K562 (cell line): ENCODE measurements around the gene CPED1. TPM values are rescaled to one million over a fixed set of nuclear protein-coding genes. Genes with fewer than 3 reads are reported as not detected.

ENCODE experiments used
- ATAC-seq: fragments of 200-7000 bp; cut with Tn5 transposase; 3 replicates; pipeline ENCODE4 v1.9.1; 2020; ENCODE audit warnings: moderate library complexity
- BruUV-seq: library from RNA; stranded (reverse); fragments of 400-500 nt; replicated peaks from 2 replicates; lab custom pipeline; 2021; lab: Mats Ljungman, UMichigan
- CTCF ChIA-PET: fragments of 300-600 bp; formaldehyde crosslinking; extraction: SDS; loops from one replicate; lab custom pipeline; 2021; ENCODE audit warnings: low intra/inter-chr PET ratio; lab: Yijun Ruan, JAX
- POLR2A ChIA-PET: fragments of 300-600, 350-650 bp; sonication (Branson Sonifier 250); formaldehyde crosslinking; extraction: SDS; loops from one replicate; lab custom pipeline; 2021; ENCODE audit warnings: antibody characterized with exemption, inconsistent platforms; lab: Yijun Ruan, JAX
- DNase-seq, 4 experiments: peaks; one replicate each; pipeline versions ENCODE4 v3.0.0 to v3.0.0-alpha.2; 2011 to 2018; ENCODE audit warnings: low spot score in 3 of 4, mixed read lengths in 3 of 4; ENCODE audit errors: extremely low read depth in 1 of 4
- FAIRE-seq: peaks from 2 replicates; lab custom pipeline; 2011; peaks lifted over from hg19 to GRCh38; lab: Jason Lieb, UNC
- H2AFZ ChIP-seq: 2 replicates; pipeline ENCODE4 v1.6.0; 2011; ENCODE audit warnings: low read depth, low read length, control low read depth, inconsistent platforms
- H3K27ac ChIP-seq: fragments of 200-600 bp; 3 replicates; pipeline ENCODE4 v1.8.0; 2011; ENCODE audit warnings: low read depth, mild to moderate bottlenecking, control low read depth, inconsistent platforms, low read length, moderate library complexity, mixed read lengths; ENCODE audit errors: extremely low read depth
- H3K27me3 ChIP-seq, 2 experiments: fragments of 300-600 bp in 1 of 2; 2 replicates in 1 of 2; 3 replicates in 1 of 2; pipeline versions ENCODE4 v1.6.0 to v1.8.0; 2011; ENCODE audit warnings: inconsistent platforms in 2 of 2, low read length in 2 of 2, mild to moderate bottlenecking in 1 of 2, mixed read lengths in 1 of 2, moderate library complexity in 1 of 2; ENCODE audit not compliant: control insufficient read depth in 2 of 2, insufficient read depth in 2 of 2
- H3K36me3 ChIP-seq: fragments of 300-600 bp; 3 replicates; pipeline ENCODE4 v1.8.0; 2011; ENCODE audit warnings: mild to moderate bottlenecking, low read length, inconsistent platforms; ENCODE audit not compliant: control insufficient read depth, insufficient read depth
- H3K4me1 ChIP-seq, 2 experiments: fragments of 200-600 bp in 1 of 2; replicated peaks in 1 of 2; 2 replicates in 1 of 2; 3 replicates in 1 of 2; pipeline versions ENCODE4 v1.5.1 to v1.8.0; 2011; ENCODE audit warnings: inconsistent platforms in 2 of 2, low read length in 2 of 2, mild to moderate bottlenecking in 1 of 2, mixed read lengths in 1 of 2, moderate library complexity in 1 of 2; ENCODE audit not compliant: control insufficient read depth in 2 of 2, insufficient read depth in 2 of 2
- H3K4me2 ChIP-seq: 2 replicates; pipeline ENCODE4 v1.6.1; 2011; ENCODE audit warnings: low read length, control low read depth, inconsistent platforms, mixed read lengths; ENCODE audit not compliant: insufficient read depth
- H3K4me3 ChIP-seq: fragments of 200-600 bp; sonication (generic), shearing (Covaris generic); 2 replicates; pipeline ENCODE4 v1.5.1; 2016; ENCODE audit warnings: control low read depth, inconsistent platforms
- H3K79me2 ChIP-seq: fragments of 200-600 bp; 3 replicates; pipeline ENCODE4 v1.8.0; 2011; ENCODE audit warnings: low read length, inconsistent platforms; ENCODE audit not compliant: control insufficient read depth, insufficient read depth
- H3K9ac ChIP-seq, 2 experiments: 2 replicates each; pipeline versions ENCODE4 v1.6.0 to v1.6.1; 2011; ENCODE audit warnings: low read depth in 2 of 2, low read length in 2 of 2, control low read depth in 1 of 2, inconsistent platforms in 1 of 2, mild to moderate bottlenecking in 1 of 2, mixed read lengths in 1 of 2; ENCODE audit not compliant: insufficient read depth in 1 of 2
- H3K9me1 ChIP-seq: one replicate; pipeline ENCODE4 v1.6.0; 2011; ENCODE audit warnings: inconsistent platforms, mild to moderate bottlenecking, low read length, moderate library complexity; ENCODE audit not compliant: control insufficient read depth, insufficient read depth
- H3K9me3 ChIP-seq: replicated peaks from 2 replicates; pipeline ENCODE4 v1.5.1; 2011; ENCODE audit warnings: low read depth, low read length, inconsistent platforms; ENCODE audit not compliant: control insufficient read depth, insufficient read depth
- H4K20me1 ChIP-seq: replicated peaks from 2 replicates; pipeline ENCODE4 v1.6.1; 2011; ENCODE audit warnings: low read length, inconsistent platforms, mixed read lengths; ENCODE audit not compliant: control insufficient read depth, insufficient read depth
- CEBPZ ChIP-seq: fragments of 150-350 bp; IDR thresholded peaks from 2 replicates; pipeline ENCODE4 v1.6.1; 2014; ENCODE audit warnings: low read depth, mild to moderate bottlenecking, low read length, borderline replicate concordance
- DEAF1 ChIP-seq: fragments of 450-650 bp; formaldehyde crosslinking; IDR thresholded peaks from 2 replicates; pipeline ENCODE4 v1.4.0; 2020; ENCODE audit warnings: mild to moderate bottlenecking, moderate library complexity
- ELF4 ChIP-seq: fragments of 450-650 bp; formaldehyde crosslinking; IDR thresholded peaks from 2 replicates; pipeline ENCODE4 v1.4.0; 2022; ENCODE audit warnings: missing genetic modification characterization
- NFRKB ChIP-seq: fragments of 450-650 bp; IDR thresholded peaks from 2 replicates; pipeline ENCODE4 v1.6.1; 2016; ENCODE audit warnings: low read depth
- PHF20 ChIP-seq: fragments of 450-650 bp; IDR thresholded peaks from 2 replicates; pipeline ENCODE4 v1.6.1; 2018; ENCODE audit not compliant: partially characterized antibody
- SREBF2 ChIP-seq: sonication (generic); formaldehyde crosslinking; IDR thresholded peaks from 2 replicates; pipeline ENCODE4 v1.4.0; 2020; ENCODE audit warnings: mild to moderate bottlenecking, missing genetic modification reagents
- STAT5A ChIP-seq: IDR thresholded peaks from 2 replicates; pipeline ENCODE4 v1.6.1; 2012; ENCODE audit warnings: low read length, inconsistent platforms, borderline replicate concordance
- ZNF143 ChIP-seq: sonication (generic); formaldehyde crosslinking; IDR thresholded peaks from 2 replicates; pipeline ENCODE4 v1.9.0; 2022; ENCODE audit warnings: mild to moderate bottlenecking, missing genetic modification reagents
- ZNF324 ChIP-seq: fragments of 250-450 bp; sonication (Bioruptor Pico); IDR thresholded peaks from 2 replicates; pipeline ENCODE4 v1.4.0; 2020; ENCODE audit warnings: mild to moderate bottlenecking
- ZNF354B ChIP-seq: fragments of 250-450 bp; sonication (Bioruptor Pico); IDR thresholded peaks from 2 replicates; pipeline ENCODE4 v1.4.0; 2020
- WGBS: fragments of 100-300 bp; shearing (Covaris generic); methylation state at CpG from one replicate; pipeline ENCODE4 v1.1.6; 2016; ENCODE audit warnings: low coverage, mixed read lengths; ENCODE audit not compliant: insufficient coverage; ENCODE audit errors: missing lambda C conversion rate; 5-methylcytosine and 5-hydroxymethylcytosine counted together
- in situ Hi-C: fragments of 300-500 bp; cut with MboI; formaldehyde crosslinking; loops from 4 replicates; pipeline ENCODE4 v1.15.0; 2018; ENCODE audit warnings: inconsistent platforms, mixed read lengths
- intact Hi-C: fragments of 100-400 bp; cut with micrococcal nuclease; formaldehyde crosslinking; loops from 2 replicates; pipeline ENCODE4 v1.14.2; 2022
- polyA plus RNA-seq, 8 experiments: library from polyadenylated mRNA; depleted of rRNA in 4 of 8; stranded (reverse) in 5 of 8; unstranded in 3 of 8; fragments of >200 nt; fragmentation: Nextera tagmentation in 2 of 8; fragmentation: Illumina TruSeq in 1 of 8; extraction: Ambion mirVana in 2 of 8; extraction: Trizol in 1 of 8; gene quantifications; 2 replicates each; pipeline versions ENCODE4 v1.2.1 to v1.2.3, GENCODE V29; 2011 to 2014; ENCODE audit warnings: inconsistent platforms in 1 of 8, missing spikeins in 1 of 8
- total RNA-seq, 7 experiments: library from RNA; depleted of rRNA in 6 of 7; stranded (reverse); fragments of >200 nt in 6 of 7; fragmentation: Illumina TruSeq in 2 of 7; extraction: Trizol in 2 of 7; gene quantifications; 2 replicates each; pipeline versions ENCODE4 v1.2.1 to v1.2.3, GENCODE V29; 2011 to 2021; ENCODE audit warnings: low replicate concordance in 1 of 7
- TF ChIP-seq, protein P1 (sequence below): fragments of 250-450 bp; sonication (Bioruptor Pico); IDR thresholded peaks from 2 replicates; pipeline ENCODE4 v1.8.0; 2021; ENCODE audit warnings: moderate library complexity, mild to moderate bottlenecking, inconsistent platforms

The CPED1 gene
- total and polyA plus RNA-seq, 9 of the 15 experiments (the other 6 are each of a cell fraction or from before 2014, with no cell fraction given), result 195 to 393 (median 290) TPM

DNA sequence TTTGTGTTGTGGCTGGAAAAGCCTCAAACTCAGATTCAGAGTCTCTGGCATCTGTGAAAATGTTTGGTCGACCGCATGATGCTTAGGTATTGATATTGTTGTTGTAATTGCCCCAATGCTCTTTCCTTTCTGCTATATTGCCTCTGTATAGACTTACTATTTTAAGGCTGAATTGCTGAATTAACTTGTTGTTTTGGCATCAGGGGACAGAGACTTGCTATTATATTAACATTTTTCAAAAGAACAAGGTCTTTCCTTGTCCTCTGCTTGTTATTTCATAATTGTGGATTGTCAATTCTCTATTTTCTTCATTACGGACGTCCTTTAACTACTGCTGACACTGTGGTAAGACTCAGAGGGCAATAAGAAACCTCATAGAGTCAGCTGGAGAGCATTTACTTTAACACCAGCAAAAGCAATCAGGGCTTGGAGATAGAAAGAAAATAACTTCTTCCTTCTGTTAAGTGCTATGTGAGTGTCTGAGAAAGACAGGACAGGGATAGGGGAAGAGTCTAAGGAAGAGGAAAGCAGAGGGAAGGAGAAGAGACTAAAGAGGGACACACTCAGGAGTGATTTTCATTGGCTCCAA is 17.6 kb downstream of the CPED1 start (continued):
- TF ChIP-seq ZNF324, result no peak
- peak; percentile 15; the same call in 1 of the 2 replicates for TF ChIP-seq DEAF1 (CRISPR knock-in tag)
- no peak for TF ChIP-seq ZNF143

- peaks cover 16 to 57% of the 10 kb centered on the region in 2 experiments for H3K4me1 ChIP-seq
- 11% methylated on average over 6 of the region's 6 CpGs for WGBS
- intact Hi-C loops, result no loop called here
- ChIA-PET POLR2A (interaction anchor here (0.7 to 2.4 kb wide), 9 partner anchors 9 to 94 kb away, joined by 3 to 14 read pairs (median 4); no protein-coding TSS in a partner anchor), CTCF (interaction anchor here (0.5 to 1.3 kb wide), 2 partner anchors 11 to 39 kb away, joined by 3 read pairs; no protein-coding TSS in a partner anchor)
- DNase-seq, result peak in 2 of 4 experiments; percentile 69 to 78
- FAIRE-seq, result peak; percentile 61
- no peaks in the 10 kb centered on the region for H3K27me3 ChIP-seq
- H3K4me3 ChIP-seq, result peak overlapping the region; percentile 1; the same call in 1 of the 2 replicates
- H3K27ac ChIP-seq, result peak overlapping the region; percentile 62
- H3K4me2 ChIP-seq, result peak overlapping the region; percentile 78
- peak overlapping the region; percentile 10 to 31; a peak in 3 of 4 replicates for H3K9ac ChIP-seq
- in situ Hi-C loops, result no loop called here
- H4K20me1 ChIP-seq, result peaks cover 5% of the 10 kb centered on the region; the same call in 1 of the 2 replicates
- no peaks in the 10 kb centered on the region for H3K9me1 ChIP-seq
- H3K9me3 ChIP-seq, result no peaks in the 10 kb centered on the region
- peaks cover 100% of the 10 kb centered on the region for H3K79me2 ChIP-seq
- H2AFZ ChIP-seq, result no peak overlapping the region
- H3K36me3 ChIP-seq, result peaks cover 91% of the 10 kb centered on the region
- BruUV-seq, result no TSS peak
- ATAC-seq, result peak; percentile 73
- TF ChIP-seq ZNF354B (CRISPR knock-in tag) (no peak), STAT5A (0 out of 2 replicates have a peak, but pooled peaks have one; percentile 30), CEBPZ (no peak), SREBF2 (no peak), ELF4 (CRISPR knock-in tag) (no peak), PHF20 (no peak), NFRKB (no peak)
- TF ChIP-seq, protein P1, sequence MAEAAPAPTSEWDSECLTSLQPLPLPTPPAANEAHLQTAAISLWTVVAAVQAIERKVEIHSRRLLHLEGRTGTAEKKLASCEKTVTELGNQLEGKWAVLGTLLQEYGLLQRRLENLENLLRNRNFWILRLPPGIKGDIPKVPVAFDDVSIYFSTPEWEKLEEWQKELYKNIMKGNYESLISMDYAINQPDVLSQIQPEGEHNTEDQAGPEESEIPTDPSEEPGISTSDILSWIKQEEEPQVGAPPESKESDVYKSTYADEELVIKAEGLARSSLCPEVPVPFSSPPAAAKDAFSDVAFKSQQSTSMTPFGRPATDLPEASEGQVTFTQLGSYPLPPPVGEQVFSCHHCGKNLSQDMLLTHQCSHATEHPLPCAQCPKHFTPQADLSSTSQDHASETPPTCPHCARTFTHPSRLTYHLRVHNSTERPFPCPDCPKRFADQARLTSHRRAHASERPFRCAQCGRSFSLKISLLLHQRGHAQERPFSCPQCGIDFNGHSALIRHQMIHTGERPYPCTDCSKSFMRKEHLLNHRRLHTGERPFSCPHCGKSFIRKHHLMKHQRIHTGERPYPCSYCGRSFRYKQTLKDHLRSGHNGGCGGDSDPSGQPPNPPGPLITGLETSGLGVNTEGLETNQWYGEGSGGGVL (CRISPR knock-in tag), result no peak
Observed at GRCh38 chr7:121006711-121007315, 18.3 kb downstream of the CPED1 start.
